Stimulated activated CD4-positive, alpha-beta T cell treated with anti-CD3 and anti-CD28 coated beads, TNF-alpha, amount 100 ng/mL, for 4 hours (primary cell): ENCODE data around the gene SLC22A15.

Source experiments
- DNase-seq, 3 experiments: peaks; one replicate each; pipeline ENCODE4 v3.0.0-alpha.2; 2020; ENCODE audit warnings: low read depth in 3 of 3

The SLC22A15 gene

DNA sequence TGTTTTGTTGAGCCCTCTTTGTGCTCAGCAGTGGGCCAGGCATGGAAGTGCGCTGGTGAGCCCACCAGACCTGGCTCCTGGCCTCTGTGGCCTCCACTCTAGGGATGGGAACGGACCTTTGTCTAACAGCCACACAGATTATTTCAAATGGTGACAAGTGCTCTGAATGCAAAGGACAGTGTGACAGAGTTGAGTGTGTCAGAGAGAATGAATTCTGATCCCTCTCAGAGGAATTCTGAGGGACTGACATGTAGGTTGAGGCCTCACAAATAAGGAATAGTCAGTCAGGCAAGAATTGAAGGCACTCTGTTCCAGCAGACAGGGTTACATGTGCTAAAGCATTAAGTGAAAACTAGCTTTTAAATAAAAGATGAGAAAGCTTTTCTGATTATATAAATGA, 123.6 kb downstream of the SLC22A15 start:
- DNase-seq = no peak

GRCh38 chr1:116104667-116105066, 128.4 kb downstream of the SLC22A15 start:
- no peak for DNase-seq

DNA sequence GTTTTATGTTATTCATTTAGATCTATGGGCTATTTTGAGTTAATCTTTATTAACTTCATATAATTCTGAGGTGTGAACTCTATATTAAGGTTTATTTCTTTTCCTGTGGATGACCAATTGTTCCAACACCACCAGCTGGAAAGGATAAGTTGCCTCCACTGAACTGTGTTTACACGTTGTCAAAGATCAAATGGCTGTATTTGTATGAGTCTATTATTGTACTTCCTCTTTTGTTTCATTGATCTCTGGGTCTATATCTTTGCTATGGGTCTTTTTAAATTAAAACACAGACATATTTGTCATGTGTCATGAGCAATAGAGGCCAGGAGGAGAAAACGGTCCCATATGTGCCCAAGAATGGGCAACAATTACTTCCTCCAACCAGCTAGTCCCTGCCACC, 129.7 kb downstream of the SLC22A15 start:
- DNase-seq = no peak

GRCh38 chr1:116106646-116107045, 130.3 kb downstream of the SLC22A15 start:
- no peak for DNase-seq

DNA sequence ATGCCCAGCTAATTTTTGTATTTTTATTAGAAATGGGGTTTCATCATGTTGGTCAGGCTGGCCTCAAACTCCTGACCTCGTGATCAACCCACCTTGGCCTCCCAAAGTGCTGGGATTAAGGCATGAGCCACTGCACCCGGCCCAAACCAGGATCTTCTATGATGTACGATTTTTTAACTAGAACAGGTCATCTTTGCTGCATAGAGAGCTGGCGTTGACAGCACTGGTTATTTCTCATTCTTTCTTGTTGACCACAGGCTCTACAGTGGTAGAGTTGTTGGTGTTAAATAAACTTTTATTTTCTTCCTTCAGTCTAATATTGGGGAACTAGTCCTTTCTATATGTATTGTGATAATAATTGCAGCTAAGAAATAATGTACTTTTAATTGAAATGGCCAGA, 131.1 kb downstream of the SLC22A15 start:
- no peak for DNase-seq

- DNase-seq = no peak
Measured at GRCh38 chr1:116110567-116111523, 134.5 kb downstream of the SLC22A15 start, which contains the start of gene MAB21L3. Gene MAB21L3 (plus strand): TSS chr1:116111399. CDS start chr1:116112616, 1,217 bp downstream.

- no peak for DNase-seq
Measured at GRCh38 chr1:116111524-116112021, 135.3 kb downstream of the SLC22A15 start.

DNA sequence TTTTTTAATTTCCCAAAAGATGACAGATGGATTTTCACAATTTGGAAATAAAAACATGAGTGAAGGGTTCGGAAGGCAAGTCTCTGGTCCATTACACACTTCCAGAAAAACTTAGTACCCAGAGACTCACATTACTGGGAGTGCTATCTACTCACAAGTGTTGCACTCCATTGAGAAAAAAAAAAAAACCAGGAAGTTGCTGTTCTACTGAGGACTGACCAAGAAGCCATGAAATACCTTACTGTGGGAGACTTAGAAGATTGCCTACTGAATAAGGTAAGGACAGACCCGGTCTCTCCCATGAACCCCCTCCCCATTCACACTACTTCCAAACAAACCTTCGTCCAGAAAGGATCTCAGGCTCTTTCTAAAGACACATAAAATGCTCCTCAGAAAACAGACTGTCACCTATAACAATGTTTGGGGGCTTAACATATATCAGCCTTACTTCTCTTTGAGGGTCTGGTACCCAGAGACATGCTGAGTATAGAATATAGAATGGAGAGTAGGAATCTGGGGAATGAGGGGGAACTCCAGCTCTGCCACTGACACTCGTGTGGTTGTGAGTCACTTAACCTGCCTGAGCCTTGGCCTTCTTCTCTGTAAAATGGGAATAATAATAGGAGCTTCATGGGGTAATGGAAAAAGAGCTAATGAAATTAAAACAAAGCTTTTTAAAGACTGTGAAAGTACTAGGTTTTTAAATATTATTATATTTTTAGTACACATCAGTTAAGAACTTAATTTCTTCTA, 136.3 kb downstream of the SLC22A15 start:
- DNase-seq = no peak

- DNase-seq = no peak
Measured at GRCh38 chr1:116113615-116114014, 137.3 kb downstream of the SLC22A15 start.

DNA sequence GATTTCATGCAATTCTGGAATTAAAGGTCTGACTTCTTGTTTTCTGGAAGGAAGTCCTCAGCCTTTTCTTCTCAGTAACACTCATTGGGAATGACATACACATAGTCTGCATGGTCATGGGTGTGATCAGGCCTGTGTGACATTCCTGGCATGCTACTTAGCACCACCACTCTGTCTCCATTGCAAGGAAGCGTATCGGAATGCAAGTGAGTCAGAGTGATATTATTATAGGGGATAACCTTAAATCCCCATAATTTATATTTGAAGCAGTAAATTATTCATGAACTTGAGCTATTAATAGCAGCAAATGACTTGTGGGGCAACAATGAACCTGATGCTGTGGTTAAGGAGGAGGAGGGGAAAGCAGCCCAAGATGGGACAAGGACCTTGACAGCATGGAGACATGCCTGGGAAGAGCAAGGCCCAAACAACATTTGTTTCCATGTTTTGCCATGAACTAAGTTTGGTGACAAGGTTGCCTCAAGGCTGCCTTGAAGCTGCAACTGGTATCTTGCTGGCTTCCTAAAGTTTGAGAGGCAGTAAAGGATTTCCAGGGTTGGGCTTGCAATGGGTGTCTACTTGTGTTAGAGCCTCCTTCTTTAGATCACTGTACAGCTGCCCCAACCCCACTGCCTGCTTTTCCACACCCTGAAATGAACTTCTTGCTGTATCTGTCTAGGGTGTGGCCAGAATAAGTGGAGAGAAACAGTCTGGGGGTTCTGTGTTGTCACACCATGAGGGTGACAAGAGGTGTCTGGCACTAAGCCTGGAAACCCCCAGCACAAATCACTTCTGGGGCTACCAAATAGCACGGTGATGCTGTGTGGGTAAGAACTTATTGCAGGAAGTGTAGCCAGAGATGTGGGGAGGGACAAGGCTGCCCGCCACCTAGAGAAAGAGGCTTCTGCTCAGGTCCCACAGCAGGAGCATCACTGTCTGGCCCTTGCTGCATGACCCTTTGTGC, 139.4 kb downstream of the SLC22A15 start:
- DNase-seq = no peak

- no peak for DNase-seq
Measured at GRCh38 chr1:116118471-116118870, 142.2 kb downstream of the SLC22A15 start.
